Measurements from ENCODE around the gene ZNF488.

DNA sequence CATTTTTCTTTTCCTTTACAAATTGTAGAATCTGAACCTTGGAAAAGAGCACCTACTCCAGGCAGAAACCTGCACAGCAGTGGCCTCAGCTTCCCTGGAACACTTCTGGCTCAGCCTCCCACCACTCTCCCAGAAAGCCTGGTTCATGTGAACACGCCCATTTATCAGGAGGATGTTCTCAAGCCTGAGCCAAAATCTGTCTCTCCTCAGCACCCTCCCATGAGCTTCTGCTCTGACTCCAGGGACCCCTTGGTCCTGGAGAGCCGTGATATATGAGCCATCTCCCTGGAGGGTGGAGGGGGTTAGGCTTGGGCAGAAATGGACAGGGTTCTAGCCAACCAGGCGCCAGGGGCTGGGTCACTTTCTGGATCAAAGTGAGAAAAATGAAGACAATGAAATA lies 51.7 kb downstream of the ZNF488 start:
- TF ChIP-seq EZH2 (IDR thresholded peaks at IDR 0.05; ENCODE audit: borderline replicate concordance, insufficient read depth, low read depth, low read length, poor library complexity, severe bottlenecking): no peak
- TF ChIP-seq, protein P1, sequence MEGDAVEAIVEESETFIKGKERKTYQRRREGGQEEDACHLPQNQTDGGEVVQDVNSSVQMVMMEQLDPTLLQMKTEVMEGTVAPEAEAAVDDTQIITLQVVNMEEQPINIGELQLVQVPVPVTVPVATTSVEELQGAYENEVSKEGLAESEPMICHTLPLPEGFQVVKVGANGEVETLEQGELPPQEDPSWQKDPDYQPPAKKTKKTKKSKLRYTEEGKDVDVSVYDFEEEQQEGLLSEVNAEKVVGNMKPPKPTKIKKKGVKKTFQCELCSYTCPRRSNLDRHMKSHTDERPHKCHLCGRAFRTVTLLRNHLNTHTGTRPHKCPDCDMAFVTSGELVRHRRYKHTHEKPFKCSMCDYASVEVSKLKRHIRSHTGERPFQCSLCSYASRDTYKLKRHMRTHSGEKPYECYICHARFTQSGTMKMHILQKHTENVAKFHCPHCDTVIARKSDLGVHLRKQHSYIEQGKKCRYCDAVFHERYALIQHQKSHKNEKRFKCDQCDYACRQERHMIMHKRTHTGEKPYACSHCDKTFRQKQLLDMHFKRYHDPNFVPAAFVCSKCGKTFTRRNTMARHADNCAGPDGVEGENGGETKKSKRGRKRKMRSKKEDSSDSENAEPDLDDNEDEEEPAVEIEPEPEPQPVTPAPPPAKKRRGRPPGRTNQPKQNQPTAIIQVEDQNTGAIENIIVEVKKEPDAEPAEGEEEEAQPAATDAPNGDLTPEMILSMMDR (IDR thresholded peaks at IDR 0.05): no peak

Data from B cell (primary cell).